HG03066 (cell line): ENCODE measurements around the gene E2F3.

Experiments
- ATAC-seq: cut with Tn5 transposase; IDR thresholded peaks from one replicate; pipeline ENCODE4 v1.9.1; 2021; ENCODE audit warnings: low read depth; ENCODE audit not compliant: unreplicated experiment

The E2F3 gene

GRCh38 chr6:20402092-20402341 lies 338 bp downstream of the E2F3 start:
- ATAC-seq: no peak

GRCh38 chr6:20402342-20403069 lies 827 bp downstream of the E2F3 start:
- no peak for ATAC-seq

- ATAC-seq: peak; percentile 42
Measured at GRCh38 chr6:20403070-20403765, 1.5 kb downstream of the E2F3 start.

- ATAC-seq: peak; percentile 1
Measured at GRCh38 chr6:20403766-20404640, 2.3 kb downstream of the E2F3 start.

- ATAC-seq: peak; percentile 20
Measured at GRCh38 chr6:20404641-20405032, 3.0 kb downstream of the E2F3 start.

- no peak for ATAC-seq
Measured at GRCh38 chr6:20408851-20409250, 7.2 kb downstream of the E2F3 start.

- ATAC-seq: peak; percentile 89
Measured at GRCh38 chr6:20409427-20409971, 7.8 kb downstream of the E2F3 start.

- ATAC-seq: no peak
Measured at GRCh38 chr6:20411544-20411943, 9.9 kb downstream of the E2F3 start.

- no peak for ATAC-seq
Measured at GRCh38 chr6:20411953-20412681, 10.4 kb downstream of the E2F3 start.

- ATAC-seq: no peak
Measured at GRCh38 chr6:20412682-20413073, 11.0 kb downstream of the E2F3 start.

- no peak for ATAC-seq
Measured at GRCh38 chr6:20413826-20414225, 12.1 kb downstream of the E2F3 start.

- no peak for ATAC-seq
Measured at GRCh38 chr6:20414711-20415110, 13.0 kb downstream of the E2F3 start.

GRCh38 chr6:20415304-20415703 lies 13.6 kb downstream of the E2F3 start:
- no peak for ATAC-seq

- no peak for ATAC-seq
Measured at GRCh38 chr6:20415712-20416454, 14.2 kb downstream of the E2F3 start.

- ATAC-seq: no peak
Measured at GRCh38 chr6:20416567-20417345, 15.1 kb downstream of the E2F3 start.

- ATAC-seq: no peak
Measured at GRCh38 chr6:20417819-20418218, 16.1 kb downstream of the E2F3 start.

- no peak for ATAC-seq
Measured at GRCh38 chr6:20426177-20427082, 24.8 kb downstream of the E2F3 start.

GRCh38 chr6:20427856-20428255 lies 26.2 kb downstream of the E2F3 start:
- ATAC-seq: peak; percentile 84
